HG02571 (cell line): Measurements from ENCODE around the gene SLC30A7.

ENCODE experiments used
- ATAC-seq: cut with Tn5 transposase; IDR thresholded peaks from one replicate; pipeline ENCODE4 v1.9.1; 2021; ENCODE audit warnings: mild to moderate bottlenecking, moderate library complexity; ENCODE audit not compliant: unreplicated experiment

The SLC30A7 gene

DNA sequence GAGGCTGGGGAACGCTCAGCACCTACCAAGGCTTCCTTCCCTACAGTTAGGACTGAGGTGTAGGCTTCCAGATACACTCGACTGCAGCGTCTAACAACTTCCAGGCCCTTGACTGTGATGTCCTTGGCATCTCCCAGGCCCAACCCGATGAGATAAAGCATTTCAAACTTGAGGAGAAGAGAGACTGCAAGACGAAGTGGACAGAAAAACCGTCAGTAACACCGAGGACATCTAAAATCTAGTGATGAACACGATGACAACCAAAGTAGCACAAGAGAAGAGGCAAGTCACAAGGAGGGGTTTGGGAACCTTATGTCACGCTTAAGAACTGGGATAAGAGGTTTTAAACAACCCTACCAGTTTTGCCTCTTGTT is 129.4 kb downstream of the SLC30A7 start:
- peak; percentile 25 for ATAC-seq

DNA sequence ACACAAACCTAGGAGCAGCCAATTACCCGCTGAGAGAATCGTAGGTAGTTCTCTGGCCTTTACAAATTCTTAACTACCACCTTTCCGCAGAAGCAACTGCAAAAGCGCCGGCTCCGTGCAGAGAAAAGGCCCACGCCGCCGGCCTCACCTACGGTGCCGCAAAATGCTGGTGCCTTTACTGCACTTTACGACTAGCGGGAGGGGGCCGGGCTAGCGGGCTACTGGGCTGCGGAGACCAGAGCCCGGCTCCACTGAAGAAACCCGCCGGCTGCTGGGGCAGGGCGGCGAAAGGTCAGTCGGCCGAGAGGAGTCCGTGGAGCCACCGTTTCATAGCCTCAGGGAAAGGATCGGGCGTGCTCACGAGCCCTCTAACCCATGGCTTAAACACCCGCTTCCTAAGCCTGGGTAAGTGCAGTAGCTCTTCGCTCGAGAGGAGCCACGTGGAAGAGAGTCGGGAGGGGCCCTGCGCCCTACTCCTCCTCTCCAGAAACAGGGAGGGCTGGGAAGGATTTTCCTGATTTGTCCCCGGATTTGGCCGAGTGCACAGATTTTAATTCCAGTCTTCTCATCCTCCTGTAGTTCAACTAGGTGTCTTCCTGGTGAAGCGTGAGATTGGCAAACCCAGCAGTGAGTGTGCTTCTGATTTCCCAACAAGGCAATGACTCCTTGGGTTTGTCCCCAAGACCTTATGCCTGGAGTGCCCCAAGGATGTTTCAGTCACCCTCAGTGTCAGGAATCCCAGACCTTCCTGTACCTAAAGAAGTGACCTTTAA is 130.0 kb downstream of the SLC30A7 start, which contains the start of gene DPH5:
Gene DPH5, minus strand, starts transcription at position 128 of the 773 bp plus-strand sequence. CDS start 341 bp downstream, outside the sequence.
- ATAC-seq, result peak; percentile 73

DNA sequence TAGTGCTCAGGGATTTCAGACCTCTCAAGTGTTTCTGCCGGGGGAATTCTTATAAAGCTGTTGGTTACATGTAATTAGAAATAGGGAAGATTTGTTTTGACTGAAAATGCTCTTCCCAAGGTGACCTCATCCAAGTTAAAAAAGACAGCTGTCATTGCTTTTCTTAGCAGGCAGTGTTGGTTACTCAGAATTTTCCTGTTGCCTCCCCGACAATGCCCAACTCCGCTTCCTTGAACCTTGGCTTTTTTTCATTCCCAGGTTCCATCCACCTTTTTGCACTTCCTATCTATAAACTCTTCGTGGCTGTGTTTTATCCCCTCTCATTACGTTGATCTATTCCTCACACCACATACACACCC is 130.5 kb downstream of the SLC30A7 start:
- ATAC-seq, result no peak

DNA sequence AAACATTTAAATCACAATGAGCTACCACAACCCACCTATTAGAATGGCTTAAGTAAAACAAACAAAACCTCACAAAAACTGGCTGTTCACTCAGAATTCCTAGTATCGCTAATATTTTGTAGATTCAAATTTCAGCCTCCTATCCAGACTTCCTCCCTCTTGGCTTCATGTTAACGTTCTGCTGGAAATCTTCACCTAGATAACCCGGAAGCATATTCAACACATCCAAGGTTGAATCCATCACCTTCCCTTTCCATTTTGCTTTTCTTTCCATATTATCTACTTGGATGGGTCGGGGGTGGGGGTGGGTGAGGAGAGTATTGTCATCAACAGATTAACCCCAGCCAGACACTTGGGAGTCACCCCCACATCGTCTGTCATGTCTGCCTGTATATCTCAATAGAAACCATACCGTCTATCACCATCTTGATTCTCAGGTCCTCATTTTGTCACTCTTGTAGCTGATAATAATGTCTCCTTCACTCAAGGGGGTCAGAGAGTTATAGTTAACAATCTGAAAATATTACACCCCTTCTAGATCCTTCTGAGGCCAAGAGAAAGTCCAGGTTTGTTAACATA is 131.4 kb downstream of the SLC30A7 start:
- ATAC-seq, result no peak

DNA sequence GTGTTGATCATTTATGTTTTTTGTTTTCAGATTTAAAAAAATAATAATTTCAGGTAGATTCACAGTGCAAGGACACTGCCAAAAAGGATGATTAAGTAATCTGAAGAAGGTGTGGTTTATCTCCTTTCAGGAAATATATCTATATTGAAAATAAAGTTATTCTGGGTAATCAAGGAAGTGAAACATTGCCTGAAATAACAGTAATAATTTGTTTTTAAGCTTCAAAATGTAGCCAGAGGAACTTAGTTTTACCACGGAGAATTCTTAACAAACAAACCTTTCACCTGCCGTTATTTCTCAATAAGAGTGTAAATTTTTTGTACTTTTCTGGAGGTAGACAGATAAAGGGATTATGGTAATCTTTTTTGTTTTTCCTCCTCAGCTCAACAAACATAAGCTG is 132.6 kb downstream of the SLC30A7 start:
- no peak for ATAC-seq

DNA sequence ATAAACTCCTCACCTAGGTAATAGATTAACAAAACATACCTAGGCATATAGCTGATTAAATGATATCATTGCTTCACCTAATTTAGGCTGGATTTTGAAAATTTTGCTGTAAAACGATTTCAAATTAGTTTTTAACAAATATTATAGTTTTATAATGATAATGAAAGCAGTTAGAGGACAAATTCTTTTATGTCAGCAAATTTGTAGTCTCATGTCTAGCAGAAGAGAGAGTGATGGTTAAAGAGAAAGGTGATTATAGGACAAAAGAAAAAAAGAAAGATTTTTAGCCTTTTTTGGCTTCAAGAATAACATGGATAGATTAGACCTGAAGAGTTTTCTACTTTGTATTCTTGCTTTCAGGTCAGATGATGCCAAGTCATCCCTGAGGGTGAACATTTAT is 133.3 kb downstream of the SLC30A7 start:
- no peak for ATAC-seq

DNA sequence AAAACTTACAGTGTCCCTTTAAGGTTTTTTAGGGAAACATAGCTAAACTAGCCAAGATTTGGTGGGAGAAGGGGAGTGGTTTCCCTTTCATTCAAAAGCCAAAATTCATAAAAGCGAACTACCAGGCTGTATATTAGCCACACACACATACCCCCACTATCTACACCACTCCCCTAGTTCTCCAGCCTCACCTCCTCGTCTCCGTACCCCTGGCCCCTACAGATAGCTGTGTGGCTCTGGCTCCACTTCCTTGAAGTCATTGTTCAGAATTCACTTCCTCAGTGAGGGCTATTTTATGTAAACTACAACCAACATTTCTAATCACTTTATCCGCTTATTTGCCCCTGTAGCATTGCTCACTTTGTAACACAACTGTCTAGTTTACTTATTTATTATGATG is 135.0 kb downstream of the SLC30A7 start:
- no peak for ATAC-seq
